ENCODE results near the gene FADS2.

- TF ChIP-seq CTCF (conservative IDR thresholded peaks at IDR 0.05; ENCODE audit: low read depth, low read length) (no peak), EZH2 (IDR thresholded peaks at IDR 0.05; ENCODE audit: low read length, unreplicated experiment) (no peak), EZH2phosphoT487 (IDR thresholded peaks at IDR 0.05; ENCODE audit: borderline replicate concordance, low read length) (no peak)
Measured at GRCh38 chr11:61863548-61864081, 35.5 kb downstream of the FADS2 start.
